OCI-LY3 (cell line): ENCODE measurements around the gene WNT7A.

Source experiments
- CTCF ChIP-seq: fragments of 200-600, 300-600 bp; sonication (generic); IDR thresholded peaks from 2 replicates; pipeline ENCODE4 v1.5.1; 2014; ENCODE audit warnings: antibody characterized with exemption, low read length, low read depth
- EZH2phosphoT487 ChIP-seq: fragments of 200-600 bp; shearing (Covaris generic); IDR thresholded peaks from 2 replicates; pipeline ENCODE4 v1.6.1; 2018; ENCODE audit warnings: antibody characterized with exemption, mixed run types, low read depth

- TF ChIP-seq CTCF (no peak), EZH2phosphoT487 (no peak)
Observed at GRCh38 chr3:13869761-13870343, 10.0 kb downstream of the WNT7A start.
